Stimulated activated CD8-positive, alpha-beta memory T cell treated with anti-CD3 and anti-CD28 coated beads, Interleukin-7, amount 100 ng/mL, for 4 hours (primary cell): ENCODE measurements around the gene TMEM135.
"Not testable (repeated sequence)": the region's sequence is repeated elsewhere in the genome, so short reads cannot be mapped to it uniquely, and the experiment has no call there.

Source experiments
- DNase-seq, 2 donors: peaks; one replicate each; pipeline ENCODE4 v3.0.0-alpha.2; 2020; ENCODE audit warnings: low read depth in 2 of 2

TMEM135 gene

DNA sequence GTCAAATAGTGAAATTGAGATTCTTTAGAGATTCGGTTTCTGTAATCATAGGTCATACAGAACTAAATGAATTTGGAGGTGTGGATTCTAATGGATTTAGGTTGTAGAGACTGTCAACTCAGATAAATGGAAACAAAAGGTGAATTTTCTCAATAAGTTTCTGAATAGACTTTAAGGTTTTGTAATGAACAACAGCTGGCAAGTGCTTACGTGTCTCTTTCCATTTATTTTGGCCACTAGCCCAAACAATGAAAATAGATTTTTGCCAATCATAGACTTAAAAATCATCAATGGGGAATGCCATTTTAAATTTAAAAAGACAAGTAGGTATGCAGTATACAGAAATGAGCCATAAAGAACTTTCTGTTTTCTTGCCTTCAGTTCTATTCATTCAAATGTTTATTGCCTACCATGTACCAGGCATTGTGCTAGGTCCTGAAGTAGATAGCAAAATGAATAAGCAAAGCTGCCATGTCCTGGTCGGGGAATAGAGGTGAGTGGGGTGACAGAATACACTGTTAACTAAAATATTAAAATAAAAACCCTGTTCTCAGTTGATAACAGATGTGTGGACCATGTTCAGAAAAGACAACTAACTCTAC lies 16.9 kb upstream of the TMEM135 start:
- no peak for DNase-seq

DNA sequence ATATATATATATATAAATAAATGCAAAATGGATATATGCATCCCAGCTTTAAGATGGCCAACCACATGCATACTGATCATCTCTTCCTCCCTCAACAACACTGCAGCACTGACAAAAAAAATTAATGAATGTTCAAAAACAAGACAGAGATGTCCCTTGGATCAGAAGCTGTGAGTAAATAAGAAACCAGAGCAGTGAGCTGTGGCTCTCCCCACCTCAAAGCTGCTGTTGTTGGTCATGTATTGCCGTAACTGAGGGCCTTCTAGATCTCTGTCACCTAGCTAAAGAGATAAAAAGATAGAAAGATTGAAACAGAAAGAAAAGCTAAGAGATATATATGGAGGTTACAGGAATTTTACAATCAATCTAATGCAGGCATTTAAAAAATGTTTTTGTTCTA lies 15.5 kb upstream of the TMEM135 start:
- DNase-seq, result no peak

DNA sequence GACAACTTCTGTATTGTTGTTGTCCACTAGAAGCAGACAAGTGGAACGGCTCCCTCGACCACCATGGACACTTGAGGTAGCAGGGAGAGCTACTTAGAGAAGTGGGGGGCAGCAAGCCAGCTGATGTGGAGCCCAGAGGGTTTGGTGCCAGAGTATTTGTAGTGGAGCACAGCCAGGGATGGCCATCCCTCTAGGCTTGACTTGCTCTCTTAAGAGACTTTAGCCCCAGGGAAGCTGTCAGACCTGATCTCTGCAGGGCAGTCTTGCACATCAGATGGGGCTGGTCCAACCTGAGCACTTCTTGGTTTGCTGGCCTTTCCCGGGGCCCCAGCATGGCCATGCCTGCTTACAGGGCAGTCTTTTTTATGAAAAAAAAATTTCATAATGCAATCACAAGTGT lies 15.0 kb upstream of the TMEM135 start:
- no peak for DNase-seq

DNA sequence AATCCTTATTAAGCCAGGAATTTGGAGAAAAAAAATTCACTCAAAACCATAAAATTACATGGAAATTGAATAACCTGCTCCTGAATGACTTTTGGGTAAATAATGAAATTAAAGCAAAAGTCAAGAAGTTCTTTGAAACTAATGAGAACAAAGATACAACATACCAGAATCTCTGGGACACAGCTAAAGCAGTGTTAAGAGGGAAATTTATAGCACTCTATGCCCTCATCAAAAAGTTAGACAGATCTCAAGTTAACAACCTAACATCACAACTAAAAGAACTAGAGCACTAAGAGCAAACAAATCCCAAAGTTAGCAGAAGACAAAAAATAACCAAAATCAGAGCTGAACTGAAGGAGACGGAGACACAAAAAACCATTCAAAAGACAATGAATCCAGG lies 11.3 kb upstream of the TMEM135 start:
- DNase-seq, result not testable (repeated sequence)

- DNase-seq, result no peak
These were observed 7.2 kb upstream of the TMEM135 start for GRCh38 chr11:87030458-87031054.

DNA sequence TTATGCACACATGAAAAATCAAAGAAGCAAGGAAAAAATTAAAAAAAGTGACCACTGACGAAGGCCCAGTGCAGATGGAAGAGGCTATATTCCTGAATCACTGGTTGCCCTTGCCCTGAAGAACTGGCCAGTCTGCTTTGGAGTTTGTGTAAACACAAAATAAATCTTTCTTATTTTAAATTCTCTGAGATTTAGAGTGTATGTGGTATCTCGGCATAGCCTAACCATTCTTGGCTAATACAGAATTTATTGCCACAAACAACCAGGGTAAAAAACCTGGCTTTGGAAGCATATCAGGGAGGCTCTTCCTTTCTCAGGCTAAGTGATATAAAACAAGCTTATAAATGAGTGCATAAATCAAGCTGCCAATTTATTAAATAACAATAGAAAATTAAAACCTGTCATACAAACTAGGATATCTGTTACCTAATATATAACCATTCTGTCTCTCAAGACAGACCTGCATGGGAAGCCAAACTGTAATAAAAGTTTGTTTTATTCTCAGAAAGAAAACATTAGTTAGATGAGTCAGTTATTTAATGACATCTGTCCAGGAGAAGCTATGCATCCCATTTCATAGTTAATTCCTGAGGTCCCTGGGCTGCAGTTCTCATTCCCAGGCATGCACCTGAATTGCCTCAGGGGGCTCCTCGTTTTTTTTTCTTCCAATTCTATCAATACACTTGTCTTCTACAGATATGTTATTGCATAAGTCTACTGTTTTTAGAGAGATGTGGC lies 6.1 kb upstream of the TMEM135 start:
- DNase-seq, result no peak

DNA sequence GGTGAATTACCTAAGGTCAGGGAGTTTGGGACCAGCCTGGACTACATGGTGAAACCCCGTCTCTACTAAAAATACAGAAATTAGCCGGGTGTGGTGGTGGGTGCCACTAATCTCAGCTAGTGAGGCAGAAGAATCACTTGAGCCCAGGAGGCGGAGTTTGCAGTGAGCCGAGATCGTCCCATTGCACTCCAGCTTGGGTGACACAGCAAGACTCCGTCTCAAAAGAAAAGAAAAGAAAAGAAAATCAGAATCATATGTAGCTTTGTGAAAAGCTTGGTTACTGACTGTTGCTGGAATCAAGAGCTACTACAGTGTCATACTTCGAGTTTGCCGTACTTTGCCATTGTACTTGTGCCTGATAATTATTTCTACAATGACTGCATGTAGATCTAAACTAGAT lies 4.2 kb upstream of the TMEM135 start:
- no peak for DNase-seq

DNA sequence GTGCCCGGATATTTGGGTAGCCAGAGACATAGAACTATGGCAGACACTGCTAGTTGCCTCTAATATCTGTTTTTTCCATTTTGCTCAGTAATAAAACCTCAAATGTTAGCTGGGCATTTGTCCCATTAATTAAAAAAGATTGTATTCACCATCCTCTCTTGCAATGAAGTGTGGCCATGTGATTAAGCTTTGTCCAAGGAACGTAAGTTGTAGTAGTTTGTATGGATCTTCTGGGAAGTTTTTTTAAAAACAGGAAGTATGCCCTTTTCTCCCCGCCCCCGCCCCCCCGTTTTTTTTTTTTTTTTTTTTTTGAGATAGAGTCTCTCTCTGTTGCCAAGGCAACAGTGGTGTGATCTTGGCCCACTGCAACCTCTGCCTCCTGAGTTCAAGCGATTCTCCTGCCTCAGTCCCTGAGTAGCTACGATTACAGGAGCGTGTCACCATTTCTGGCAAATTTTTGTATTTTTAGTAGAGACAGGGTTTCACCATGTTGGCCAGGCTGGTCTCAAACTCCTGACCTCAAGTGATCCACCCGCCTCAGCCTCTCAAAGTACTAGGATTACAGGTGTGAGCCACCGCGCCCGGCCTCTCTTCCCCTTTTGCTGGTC lies 1.7 kb upstream of the TMEM135 start:
- no peak for DNase-seq

DNA sequence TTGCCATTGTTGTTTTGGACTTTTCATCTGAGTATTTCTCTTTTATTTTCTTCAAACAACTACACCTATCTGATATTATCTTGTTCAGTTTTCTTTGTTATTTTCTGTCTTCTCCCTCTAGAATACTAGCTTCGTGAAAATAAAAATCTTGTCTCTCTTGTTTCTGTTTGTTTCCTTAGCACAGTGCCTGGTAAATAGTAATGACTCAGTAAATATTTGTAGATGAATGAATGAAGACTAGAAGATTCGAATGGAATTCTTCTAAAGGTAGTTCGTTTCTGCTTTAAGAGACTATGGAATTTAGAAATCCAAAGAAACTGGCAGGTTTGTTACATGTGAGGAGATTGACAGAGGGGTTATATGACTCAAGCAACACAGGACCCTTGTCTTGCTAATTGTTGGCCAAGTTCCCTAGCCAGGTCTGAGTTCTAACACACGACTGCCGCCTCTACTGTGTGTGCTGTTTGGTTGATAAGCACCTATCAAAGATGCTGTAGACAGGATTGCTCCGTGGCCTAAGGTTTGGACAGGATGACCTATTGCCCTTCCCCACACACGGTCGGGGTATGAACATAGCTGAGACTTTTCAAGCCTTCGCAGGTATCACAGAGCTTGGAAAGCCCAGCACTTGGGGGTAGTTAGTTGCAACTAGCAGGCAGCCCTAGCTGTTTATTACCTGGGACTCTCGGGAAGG lies 831 bp upstream of the TMEM135 start:
- DNase-seq, result no peak

DNA sequence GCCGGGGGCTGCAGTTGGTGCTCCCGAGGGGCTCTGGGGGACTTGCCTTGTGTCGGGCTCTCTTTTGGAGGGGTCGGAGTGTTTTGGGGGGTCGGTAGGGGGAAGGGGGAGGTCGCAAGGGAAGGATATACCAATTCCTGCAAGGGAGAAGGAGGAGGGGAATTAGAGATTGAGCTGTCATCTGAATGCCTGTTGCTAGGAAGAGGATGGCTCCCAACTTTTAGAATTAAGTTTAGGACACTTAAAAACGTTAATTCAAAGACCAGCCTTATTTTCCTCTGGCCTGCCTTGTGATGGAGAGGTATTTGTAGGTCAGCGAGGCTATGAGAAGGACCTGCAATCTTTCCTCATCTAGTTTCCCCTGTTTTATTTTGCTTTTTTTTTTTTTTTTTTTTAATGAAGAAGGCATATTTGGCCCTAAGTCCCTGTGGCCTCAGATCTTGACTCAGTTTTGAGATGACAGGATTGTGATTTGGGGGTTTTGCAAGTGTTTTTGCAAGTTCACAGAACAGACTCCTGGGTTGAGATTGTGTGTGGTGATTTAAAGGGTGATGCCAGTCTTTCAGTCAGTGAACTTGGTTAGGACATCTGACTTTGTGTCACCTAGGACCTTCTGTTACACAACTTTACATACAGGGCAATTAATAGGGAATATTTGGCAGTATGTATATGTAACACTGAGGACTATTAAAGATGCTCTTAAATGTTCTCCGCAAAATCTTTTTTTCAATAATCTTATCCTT lies 672 bp downstream of the TMEM135 start:
- no peak for DNase-seq

DNA sequence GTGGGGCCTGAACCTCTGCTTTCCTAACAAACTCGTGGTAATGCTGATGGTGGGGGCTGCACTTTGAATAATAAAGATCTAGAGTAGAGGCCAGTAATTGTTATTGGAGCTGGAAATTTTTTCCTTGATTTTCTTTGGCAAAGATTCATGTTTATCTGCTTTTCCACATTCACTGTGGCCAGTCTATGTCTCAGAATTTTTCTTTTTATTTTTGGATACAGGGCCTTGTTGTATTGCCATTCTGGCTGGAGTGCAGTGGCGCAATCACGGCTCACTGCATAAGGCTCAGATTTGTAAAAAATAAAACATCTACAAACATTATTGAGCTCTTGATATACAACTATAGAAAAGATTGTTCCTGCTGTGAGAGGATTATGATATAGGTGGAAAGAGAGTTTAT lies 1.6 kb downstream of the TMEM135 start:
- no peak for DNase-seq

DNA sequence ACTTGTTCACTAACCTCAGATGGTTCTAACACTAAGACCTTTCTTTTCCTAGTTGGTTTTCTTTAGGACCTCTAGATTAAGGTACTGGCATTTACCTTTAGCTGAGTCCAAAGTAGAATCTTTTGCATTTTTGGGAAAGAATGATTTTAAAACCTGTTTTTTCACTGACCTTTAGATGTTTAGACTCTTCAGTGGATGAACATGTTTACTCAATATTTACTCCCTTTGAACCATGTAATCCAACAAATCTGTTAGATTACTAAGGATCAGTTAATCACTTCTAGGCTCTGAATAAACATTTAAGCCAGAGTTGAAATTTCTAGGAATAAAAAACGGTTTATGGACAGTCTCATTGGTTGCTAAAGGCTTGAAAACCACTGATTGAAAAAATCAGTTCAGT lies 6.2 kb downstream of the TMEM135 start:
- DNase-seq, result no peak

DNA sequence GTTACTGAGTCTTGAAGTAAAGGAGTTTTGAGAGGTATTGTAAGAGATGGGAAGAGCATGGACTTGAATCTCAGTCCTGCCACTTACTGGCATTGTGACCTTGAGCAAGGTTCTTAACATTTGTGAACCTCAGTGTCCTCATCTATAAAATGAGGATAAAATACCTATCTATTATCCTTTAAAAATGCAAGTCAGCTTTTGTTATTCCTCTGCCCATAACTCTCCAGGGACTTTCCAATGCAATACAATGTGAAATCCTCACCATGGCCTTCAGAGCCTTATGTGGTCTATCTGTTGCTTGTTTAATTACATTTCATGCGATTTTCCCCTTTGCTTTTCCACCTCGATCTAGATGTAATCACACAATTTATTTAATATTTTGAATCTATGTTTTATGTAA lies 9.1 kb downstream of the TMEM135 start:
- DNase-seq, result no peak

DNA sequence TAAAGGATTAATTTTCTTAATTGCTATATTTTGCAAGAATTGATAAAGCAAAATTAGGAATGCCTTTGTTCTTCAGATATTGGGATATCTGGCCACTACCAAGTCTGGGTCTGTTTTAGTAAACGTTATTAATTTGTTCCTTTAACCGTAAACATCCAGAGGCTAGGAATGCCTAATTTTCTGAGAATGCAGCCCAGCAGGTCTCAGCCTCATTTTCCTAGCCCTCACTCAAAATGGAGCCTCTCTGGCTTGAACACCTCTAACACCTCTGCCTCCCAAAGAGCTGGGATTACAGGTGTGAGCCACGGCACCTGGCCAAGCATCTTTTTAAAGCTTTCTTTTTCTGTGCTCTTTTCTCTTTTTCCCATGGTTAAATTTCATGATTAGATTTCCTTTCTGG lies 18.4 kb downstream of the TMEM135 start:
- no peak for DNase-seq

GRCh38 chr11:87057749-87058148 lies 20.0 kb downstream of the TMEM135 start:
- no peak for DNase-seq

GRCh38 chr11:87059596-87060390 lies 22.1 kb downstream of the TMEM135 start:
- no peak for DNase-seq

DNA sequence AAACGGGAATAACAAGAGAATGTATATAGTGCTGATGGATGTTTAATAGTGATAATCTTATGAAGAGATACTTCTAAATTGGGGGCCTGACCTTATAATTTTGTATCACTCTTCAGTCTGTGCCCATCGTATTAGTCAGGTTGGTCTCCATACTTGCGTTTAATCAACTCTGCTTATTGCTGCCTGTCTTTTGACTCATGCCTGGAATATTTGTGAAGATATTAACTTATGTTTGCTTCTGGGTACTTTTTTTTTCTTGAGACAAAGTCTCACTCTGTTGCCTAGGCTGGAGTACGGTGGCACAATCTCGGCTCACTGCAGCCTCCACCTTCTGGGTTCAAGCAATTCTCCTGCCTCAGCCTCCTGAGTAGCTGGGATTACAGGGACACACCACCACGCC lies 24.0 kb downstream of the TMEM135 start:
- DNase-seq, result no peak

DNA sequence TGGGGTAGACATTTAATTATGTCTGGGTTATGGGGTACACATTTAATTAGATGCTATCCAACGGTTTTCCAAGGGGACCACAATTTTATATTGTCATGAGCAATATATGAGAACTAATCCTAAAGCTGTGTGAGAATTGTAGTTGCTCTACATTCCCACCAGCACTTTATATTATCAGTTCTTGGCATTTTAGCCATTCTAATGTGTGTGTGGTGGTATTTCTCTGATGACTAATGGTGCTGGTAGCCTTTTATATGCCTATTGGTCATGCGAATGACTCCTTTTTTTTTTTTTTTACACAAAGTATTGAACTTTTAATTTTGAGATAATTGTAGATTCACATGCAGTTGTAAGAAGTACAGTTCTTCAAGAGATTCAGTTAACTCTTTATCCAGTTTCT lies 26.2 kb downstream of the TMEM135 start:
- no peak for DNase-seq

GRCh38 chr11:87072787-87073186 lies 35.1 kb downstream of the TMEM135 start:
- no peak for DNase-seq

DNA sequence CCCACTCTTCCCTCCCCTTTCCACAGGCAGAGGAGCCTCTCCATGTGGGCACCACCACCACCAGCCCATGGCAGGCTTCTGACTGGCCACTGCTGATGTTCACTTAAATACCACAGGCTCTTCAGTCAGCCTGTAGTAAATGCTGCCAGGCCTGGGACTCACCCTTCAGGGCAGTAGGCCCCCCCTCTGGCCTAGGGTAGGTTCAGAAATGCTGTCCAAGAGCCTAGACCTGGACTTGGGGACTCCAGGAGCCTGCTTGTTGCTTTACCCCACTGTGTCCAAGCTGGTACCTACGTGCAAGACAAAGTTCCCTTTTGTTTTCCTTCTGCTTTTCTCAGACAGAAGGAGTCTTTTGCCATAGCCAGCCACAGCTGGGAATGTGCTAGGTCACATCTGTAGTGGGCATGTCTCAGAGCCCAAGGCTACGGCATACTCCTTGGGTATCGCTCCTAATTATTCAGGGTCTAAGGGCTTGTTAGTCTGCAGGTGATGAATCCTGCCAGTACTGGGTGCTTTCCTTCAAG lies 38.6 kb downstream of the TMEM135 start:
- no peak for DNase-seq
